ENCODE results near the gene RYR3.
A peak's percentile ranks its signal among the peaks of the same experiment; 100 is the strongest.

RYR3 gene

GRCh38 chr15:33701304-33701696 is 390.5 kb downstream of the RYR3 start:
- TF ChIP-seq ZNF8 (CRISPR knock-in tag; IDR thresholded peaks at IDR 0.05) (no peak), PATZ1 (CRISPR knock-in tag; IDR thresholded peaks at IDR 0.05; ENCODE audit: borderline replicate concordance) (no peak), BACH2 (CRISPR knock-in tag; IDR thresholded peaks at IDR 0.05; ENCODE audit: borderline replicate concordance) (no peak), ZNF565 (CRISPR knock-in tag; conservative IDR thresholded peaks at IDR 0.05; ENCODE audit: low read depth) (no peak), TOX (CRISPR knock-in tag; IDR thresholded peaks at IDR 0.05; ENCODE audit: borderline replicate concordance) (no peak), PPARA (CRISPR knock-in tag; IDR thresholded peaks at IDR 0.05; ENCODE audit: borderline replicate concordance) (no peak), SNAI2 (CRISPR knock-in tag; IDR thresholded peaks at IDR 0.05) (no peak), TSHZ2 (CRISPR knock-in tag; IDR thresholded peaks at IDR 0.05) (no peak), OSR1 (CRISPR knock-in tag; IDR thresholded peaks at IDR 0.05) (no peak), ZFP30 (CRISPR knock-in tag; IDR thresholded peaks at IDR 0.05) (no peak), CSDC2 (CRISPR knock-in tag; IDR thresholded peaks at IDR 0.05) (no peak), ISL1 (CRISPR knock-in tag; IDR thresholded peaks at IDR 0.05) (no peak), ZFP3 (CRISPR knock-in tag; IDR thresholded peaks at IDR 0.05) (no peak), CREB5 (CRISPR knock-in tag; IDR thresholded peaks at IDR 0.05; ENCODE audit: low read depth) (no peak), RARB (CRISPR knock-in tag; IDR thresholded peaks at IDR 0.05) (no peak), ZNF70 (CRISPR knock-in tag; IDR thresholded peaks at IDR 0.05) (no peak), CSRNP3 (CRISPR knock-in tag; IDR thresholded peaks at IDR 0.05) (no peak)
- ATAC-seq: peak; percentile 59; the same call in 2 of the 3 replicates

- ATAC-seq: no peak
- TF ChIP-seq PPARA (CRISPR knock-in tag; IDR thresholded peaks at IDR 0.05; ENCODE audit: borderline replicate concordance) (no peak), OSR1 (CRISPR knock-in tag; IDR thresholded peaks at IDR 0.05) (no peak), CSDC2 (CRISPR knock-in tag; IDR thresholded peaks at IDR 0.05) (no peak), GLIS3 (CRISPR knock-in tag; IDR thresholded peaks at IDR 0.05) (no peak), PATZ1 (CRISPR knock-in tag; IDR thresholded peaks at IDR 0.05; ENCODE audit: borderline replicate concordance) (no peak), ISL1 (CRISPR knock-in tag; IDR thresholded peaks at IDR 0.05) (no peak), ZFP30 (CRISPR knock-in tag; IDR thresholded peaks at IDR 0.05) (no peak), ZNF70 (CRISPR knock-in tag; IDR thresholded peaks at IDR 0.05) (no peak), ARNTL (CRISPR knock-in tag; IDR thresholded peaks at IDR 0.05; ENCODE audit: borderline replicate concordance, low read depth) (no peak), SNAI2 (CRISPR knock-in tag; IDR thresholded peaks at IDR 0.05) (no peak), ZC3H10 (CRISPR knock-in tag; IDR thresholded peaks at IDR 0.05) (no peak), TOX (CRISPR knock-in tag; IDR thresholded peaks at IDR 0.05; ENCODE audit: borderline replicate concordance) (no peak), ZNF8 (CRISPR knock-in tag; IDR thresholded peaks at IDR 0.05) (no peak)
Measured at GRCh38 chr15:33706173-33706572, 395.4 kb downstream of the RYR3 start.

GRCh38 chr15:33710748-33711147 is 400.0 kb downstream of the RYR3 start:
- no peak for TF ChIP-seq ZNF70 (CRISPR knock-in tag; IDR thresholded peaks at IDR 0.05)
- TF ChIP-seq ZC3H10 (CRISPR knock-in tag; IDR thresholded peaks at IDR 0.05): no peak
- no peak for TF ChIP-seq TOX (CRISPR knock-in tag; IDR thresholded peaks at IDR 0.05; ENCODE audit: borderline replicate concordance)
- no peak for TF ChIP-seq ISL1 (CRISPR knock-in tag; IDR thresholded peaks at IDR 0.05)
- no peak for TF ChIP-seq CSRNP3 (CRISPR knock-in tag; IDR thresholded peaks at IDR 0.05)
- TF ChIP-seq CREB5 (CRISPR knock-in tag; IDR thresholded peaks at IDR 0.05; ENCODE audit: low read depth): no peak
- TF ChIP-seq OSR1 (CRISPR knock-in tag; IDR thresholded peaks at IDR 0.05): no peak
- ATAC-seq: no peak
